ENCODE results near the gene CEP135. TPM values are rescaled to one million over a fixed set of nuclear protein-coding genes. Genes with fewer than 3 reads are reported as not detected.
"Not testable (repeated sequence)": the region's sequence is repeated elsewhere in the genome, so short reads cannot be mapped to it uniquely, and the experiment has no call there.

The CEP135 gene
- total RNA-seq, 1 donor: 5.1 TPM

GRCh38 chr4:56062526-56063145 lies 113.9 kb downstream of the CEP135 start:
- no peak for DNase-seq (ENCODE audit: low read depth in 2 of 3, low spot score in 2 of 3)

- no peak for DNase-seq (ENCODE audit: low read depth in 2 of 3, low spot score in 2 of 3)
These were observed 117.7 kb downstream of the CEP135 start for GRCh38 chr4:56066493-56066892.

- no peak for DNase-seq (ENCODE audit: low read depth in 2 of 3, low spot score in 2 of 3)
These were observed 119.1 kb downstream of the CEP135 start for GRCh38 chr4:56067826-56068225.

- DNase-seq (ENCODE audit: low read depth in 2 of 3, low spot score in 2 of 3): not testable (repeated sequence)
These were observed 124.0 kb downstream of the CEP135 start for GRCh38 chr4:56072730-56073129.

- peak in 1 of 3 donors; percentile 55 for DNase-seq (ENCODE audit: low read depth in 2 of 3, low spot score in 2 of 3)
These were observed 128.9 kb downstream of the CEP135 start for GRCh38 chr4:56077676-56078075.

- DNase-seq (ENCODE audit: low read depth in 2 of 3, low spot score in 2 of 3): no peak
These were observed 130.1 kb downstream of the CEP135 start for GRCh38 chr4:56078866-56079265.

GRCh38 chr4:56080384-56080783 lies 131.6 kb downstream of the CEP135 start:
- no peak for DNase-seq (ENCODE audit: low read depth in 2 of 3, low spot score in 2 of 3)

- DNase-seq (ENCODE audit: low read depth in 2 of 3, low spot score in 2 of 3): peak in 1 of 3 donors; percentile 36
These were observed 134.1 kb downstream of the CEP135 start for GRCh38 chr4:56082829-56083228.

Other genes starting within 250 kb of the CEP135 start
- not detected for gene EXOC1L, start 129.2 kb upstream of the CEP135 start, total RNA-seq
- gene EXOC1, start 95.3 kb upstream of the CEP135 start, total RNA-seq: 21.8 TPM